HepG2 (cell line): Measurements from ENCODE around the gene FAM221A. TPM values are rescaled to one million over a fixed set of nuclear protein-coding genes. Genes with fewer than 3 reads are reported as not detected.
"Not testable (repeated sequence)": the region's sequence is repeated elsewhere in the genome, so short reads cannot be mapped to it uniquely, and the experiment has no call there.

ENCODE experiments used
- ATAC-seq: fragments of 200-7000 bp; cut with Tn5 transposase; 3 replicates; pipeline ENCODE4 v1.9.1; 2020; ENCODE audit warnings: mild to moderate bottlenecking, moderate library complexity
- BruUV-seq: library from RNA; stranded (reverse); fragments of 400-500 nt; replicated peaks from 2 replicates; lab custom pipeline; 2021; lab: Mats Ljungman, UMichigan
- CTCF ChIA-PET: fragments of 300-600 bp; formaldehyde crosslinking; extraction: SDS; loops from one replicate; lab custom pipeline; 2021; ENCODE audit warnings: low total read pairs, inconsistent platforms, low intra/inter-chr PET ratio; lab: Yijun Ruan, JAX
- POLR2A ChIA-PET: fragments of 350-600 bp; sonication (Branson Sonifier 250); formaldehyde crosslinking; loops from one replicate; lab custom pipeline; 2020; ENCODE audit warnings: antibody characterized with exemption, inconsistent platforms; lab: Yijun Ruan, JAX
- DNase-seq: peaks from one replicate; pipeline ENCODE4 v3.0.0-alpha.2; 2015; ENCODE audit warnings: low spot score
- FAIRE-seq: peaks from 3 replicates; lab custom pipeline; 2011; peaks lifted over from hg19 to GRCh38; lab: Jason Lieb, UNC
- H2AFZ ChIP-seq: one replicate; pipeline ENCODE4 v1.6.1; 2011; ENCODE audit warnings: low read length, inconsistent platforms
- H3K27ac ChIP-seq: fragments of 300-600 bp; 3 replicates; pipeline ENCODE4 v1.8.0; 2011; ENCODE audit warnings: mixed run types, mild to moderate bottlenecking, mixed read lengths, low read length, inconsistent platforms; ENCODE audit not compliant: insufficient read depth; ENCODE audit errors: extremely low read length
- H3K27me3 ChIP-seq, 2 experiments: fragments of 200-600 bp in 1 of 2; 2 replicates in 1 of 2; 3 replicates in 1 of 2; pipeline versions ENCODE4 v1.6.0 to v1.8.0; 2011; ENCODE audit warnings: low read length in 2 of 2, mild to moderate bottlenecking in 2 of 2, moderate library complexity in 2 of 2, inconsistent platforms in 1 of 2; ENCODE audit not compliant: insufficient read depth in 2 of 2, control insufficient read depth in 1 of 2
- H3K36me3 ChIP-seq, 2 experiments: fragments of 200-600 bp in 1 of 2; replicated peaks in 1 of 2; 2 replicates in 1 of 2; 3 replicates in 1 of 2; pipeline versions ENCODE4 v1.5.1 to v1.8.0; 2011; ENCODE audit warnings: low read length in 2 of 2, inconsistent platforms in 1 of 2; ENCODE audit not compliant: insufficient read depth in 2 of 2, control insufficient read depth in 1 of 2
- H3K4me1 ChIP-seq: 2 replicates; pipeline ENCODE4 v1.5.1; 2012; ENCODE audit warnings: low read length, inconsistent platforms; ENCODE audit not compliant: insufficient read depth
- H3K4me2 ChIP-seq: 2 replicates; pipeline ENCODE4 v1.6.0; 2011; ENCODE audit warnings: low read depth, low read length, inconsistent platforms
- H3K4me3 ChIP-seq, 3 experiments: fragments of 200-600 bp in 1 of 3; sonication (generic), shearing (Covaris generic) in 1 of 3; replicated peaks in 1 of 3; 2 replicates each; pipeline ENCODE4 v1.5.1; 2011 to 2016; ENCODE audit warnings: low read length in 3 of 3, inconsistent platforms in 2 of 3, low read depth in 2 of 3, mild to moderate bottlenecking in 2 of 3, control low read depth in 1 of 3, mixed read lengths in 1 of 3; ENCODE audit not compliant: insufficient read depth in 1 of 3
- H3K79me2 ChIP-seq: one replicate; pipeline ENCODE4 v1.6.1; 2011; ENCODE audit warnings: low read length, inconsistent platforms; ENCODE audit not compliant: insufficient read depth
- H3K9ac ChIP-seq: 2 replicates; pipeline ENCODE4 v1.6.0; 2011; ENCODE audit warnings: mild to moderate bottlenecking, low read depth, low read length, inconsistent platforms; ENCODE audit not compliant: insufficient read depth
- H3K9me3 ChIP-seq: 2 replicates; pipeline ENCODE4 v1.5.1; 2012; ENCODE audit warnings: mild to moderate bottlenecking, low read length
- H4K20me1 ChIP-seq: 2 replicates; pipeline ENCODE4 v1.6.0; 2011; ENCODE audit warnings: inconsistent platforms, mild to moderate bottlenecking, low read length, moderate library complexity; ENCODE audit not compliant: insufficient read depth
- ARNT2 ChIP-seq: sonication (generic); formaldehyde crosslinking; IDR thresholded peaks from 2 replicates; pipeline ENCODE4 v1.8.0; 2022; ENCODE audit warnings: mild to moderate bottlenecking, low read depth, missing genetic modification reagents, moderate library complexity
- ATM ChIP-seq: fragments of 450-650 bp; IDR thresholded peaks from 2 replicates; pipeline ENCODE4 v1.7.1; 2017; ENCODE audit warnings: mild to moderate bottlenecking, borderline replicate concordance
- CCDC6 ChIP-seq: sonication (generic); formaldehyde crosslinking; IDR thresholded peaks from 2 replicates; pipeline ENCODE4 v1.8.1; 2022; ENCODE audit warnings: mild to moderate bottlenecking, missing genetic modification reagents, moderate library complexity
- JDP2 ChIP-seq: sonication (generic); formaldehyde crosslinking; IDR thresholded peaks from 2 replicates; pipeline ENCODE4 v1.8.1; 2022; ENCODE audit warnings: missing genetic modification reagents, borderline replicate concordance
- NR2F1 ChIP-seq, 2 experiments: fragments of 450-650 bp in 1 of 2; formaldehyde crosslinking in 1 of 2; IDR thresholded peaks; 2 replicates each; pipeline versions ENCODE4 v1.5.0 to v1.6.1; 2016 to 2020; ENCODE audit warnings: mild to moderate bottlenecking in 1 of 2, missing compliant biosample characterization in 1 of 2, missing genetic modification reagents in 1 of 2, moderate library complexity in 1 of 2
- PHF21A ChIP-seq: sonication (generic); formaldehyde crosslinking; IDR thresholded peaks from 2 replicates; pipeline ENCODE4 v1.5.0; 2020; ENCODE audit warnings: mild to moderate bottlenecking, missing genetic modification reagents
- TEAD3 ChIP-seq: optimal IDR thresholded peaks from 2 replicates; pipeline ENCODE3; 2016; ENCODE audit warnings: borderline replicate concordance
- TOPORS ChIP-seq: sonication (generic); formaldehyde crosslinking; IDR thresholded peaks from 2 replicates; pipeline ENCODE4 v1.8.0; 2023; ENCODE audit warnings: mild to moderate bottlenecking, missing genetic modification reagents
- ZBTB37 ChIP-seq: sonication (generic); formaldehyde crosslinking; IDR thresholded peaks from 2 replicates; pipeline ENCODE4 v1.4.0; 2020; ENCODE audit warnings: mild to moderate bottlenecking, missing genetic modification reagents
- ZNF256 ChIP-seq: sonication (generic); formaldehyde crosslinking; conservative IDR thresholded peaks from 2 replicates; pipeline ENCODE4 v1.4.0; 2020; ENCODE audit warnings: missing genetic modification reagents
- ZNF710 ChIP-seq: sonication (generic); formaldehyde crosslinking; IDR thresholded peaks from 2 replicates; pipeline ENCODE4 v1.5.0; 2020; ENCODE audit warnings: mild to moderate bottlenecking, missing genetic modification reagents, borderline replicate concordance
- WGBS: methylation state at CpG from one replicate; pipeline ENCODE4 v1.1.6; 2017; ENCODE audit warnings: low lambda C conversion rate; 5-methylcytosine and 5-hydroxymethylcytosine counted together
- in situ Hi-C: cut with HindIII; loops from 2 replicates; pipeline ENCODE4 v1.10.0; 2017; ENCODE audit warnings: low pct_unique_long_range_greater_than_20kb; ENCODE audit not compliant: extremely low pct_ligation_motif_present
- intact Hi-C: fragments of 100-400 bp; cut with micrococcal nuclease; formaldehyde crosslinking; loops from one replicate; pipeline ENCODE4 v1.10.0; 2022; ENCODE audit not compliant: unreplicated experiment
- polyA plus RNA-seq, 8 experiments: library from polyadenylated mRNA; depleted of rRNA in 3 of 8; stranded (reverse) in 7 of 8; unstranded in 1 of 8; fragments of >200 nt; fragmentation: Illumina TruSeq in 4 of 8; extraction: Trizol in 4 of 8; gene quantifications; 2 replicates each; pipeline versions ENCODE4 v1.2.1 to v1.2.3, GENCODE V29; 2011 to 2016; ENCODE audit warnings: low read depth in 4 of 8, missing spikeins in 1 of 8, mixed read lengths in 1 of 8; ENCODE audit not compliant: insufficient read depth in 1 of 8
- total RNA-seq, 5 experiments: library from RNA; depleted of rRNA; stranded (reverse); fragments of >200 nt; fragmentation: Illumina TruSeq; extraction: Trizol; gene quantifications; 2 replicates each; pipeline ENCODE4 v1.2.3, GENCODE V29; 2016; ENCODE audit warnings: low read depth in 1 of 5
- TF ChIP-seq, protein P1 (sequence below): sonication (generic); formaldehyde crosslinking; IDR thresholded peaks from 2 replicates; pipeline ENCODE4 v1.5.0; 2020; ENCODE audit warnings: missing genetic modification reagents
- TF ChIP-seq, protein P2 (sequence below): sonication (generic); formaldehyde crosslinking; IDR thresholded peaks from 2 replicates; pipeline ENCODE4 v1.8.1; 2023; ENCODE audit warnings: mild to moderate bottlenecking, missing genetic modification reagents

The FAM221A gene
- total and polyA plus RNA-seq, 2 of the 13 experiments (the other 11 are each of a cell fraction or from before 2014, with no cell fraction given), result 0.08 TPM; not detected in 1

DNA sequence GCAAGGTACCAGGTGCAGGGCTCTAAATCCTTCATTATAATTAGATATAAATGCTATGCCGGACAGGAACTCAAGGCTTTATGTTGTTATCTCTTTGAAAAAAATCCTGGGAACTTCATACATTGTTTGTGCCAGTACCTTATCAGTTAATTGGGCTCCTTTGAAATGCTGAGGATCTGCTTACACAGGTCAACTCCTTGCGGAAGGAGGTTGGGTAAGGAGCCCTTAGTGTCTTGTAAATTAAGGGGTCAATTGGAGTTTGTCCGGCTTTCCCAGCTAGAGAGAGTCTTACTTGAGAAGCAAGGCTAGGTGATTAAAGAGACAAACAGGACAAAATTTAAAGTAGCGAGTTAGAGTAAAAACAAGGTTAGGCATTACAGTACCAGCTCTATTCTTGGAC, 44.1 kb downstream of the FAM221A start:
- DNase-seq, H3K36me3 ChIP-seq, H3K4me2 ChIP-seq, ATAC-seq, FAIRE-seq, POLR2A ChIA-PET, H3K4me3 ChIP-seq, CTCF ChIA-PET, H2AFZ ChIP-seq, BruUV-seq, H4K20me1 ChIP-seq, H3K27me3 ChIP-seq, intact Hi-C loops, H3K27ac ChIP-seq, H3K9me3 ChIP-seq, H3K4me1 ChIP-seq, H3K79me2 ChIP-seq, H3K9ac ChIP-seq: not testable (repeated sequence)
- in situ Hi-C loops, result loop anchor here (25.0 kb wide), 1 partner anchor 462 kb away; no protein-coding TSS in a partner anchor
- 45% methylated on average over 4 of the region's 4 CpGs for WGBS

- Histone ChIP-seq H3K36me3 (no peaks in the 10 kb centered on the region), H3K4me1 (no peaks in the 10 kb centered on the region), H2AFZ (no peak overlapping the region), H3K27ac (no peak overlapping the region), H3K27me3 (no peaks in the 10 kb centered on the region; a peak in 1 of 5 replicates), H3K9ac (no peak overlapping the region), H3K4me2 (no peak overlapping the region), H3K9me3 (peaks cover 11% of the 10 kb centered on the region), H3K4me3 (no peak overlapping the region), H4K20me1 (no peaks in the 10 kb centered on the region), H3K79me2 (no peaks in the 10 kb centered on the region)
- ChIA-PET CTCF (no interaction called here), POLR2A (no interaction called here)
- TF ChIP-seq ZNF710, result no peak
- TF ChIP-seq TOPORS (CRISPR knock-in tag), result no peak
- TF ChIP-seq, protein P1, sequence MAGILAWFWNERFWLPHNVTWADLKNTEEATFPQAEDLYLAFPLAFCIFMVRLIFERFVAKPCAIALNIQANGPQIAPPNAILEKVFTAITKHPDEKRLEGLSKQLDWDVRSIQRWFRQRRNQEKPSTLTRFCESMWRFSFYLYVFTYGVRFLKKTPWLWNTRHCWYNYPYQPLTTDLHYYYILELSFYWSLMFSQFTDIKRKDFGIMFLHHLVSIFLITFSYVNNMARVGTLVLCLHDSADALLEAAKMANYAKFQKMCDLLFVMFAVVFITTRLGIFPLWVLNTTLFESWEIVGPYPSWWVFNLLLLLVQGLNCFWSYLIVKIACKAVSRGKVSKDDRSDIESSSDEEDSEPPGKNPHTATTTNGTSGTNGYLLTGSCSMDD (CRISPR knock-in tag), result no peak
- TF ChIP-seq NR2F1 (CRISPR knock-in tag; IDR thresholded peaks at IDR 0.05), result no peak
- no peak for TF ChIP-seq ATM
- TF ChIP-seq, protein P2, sequence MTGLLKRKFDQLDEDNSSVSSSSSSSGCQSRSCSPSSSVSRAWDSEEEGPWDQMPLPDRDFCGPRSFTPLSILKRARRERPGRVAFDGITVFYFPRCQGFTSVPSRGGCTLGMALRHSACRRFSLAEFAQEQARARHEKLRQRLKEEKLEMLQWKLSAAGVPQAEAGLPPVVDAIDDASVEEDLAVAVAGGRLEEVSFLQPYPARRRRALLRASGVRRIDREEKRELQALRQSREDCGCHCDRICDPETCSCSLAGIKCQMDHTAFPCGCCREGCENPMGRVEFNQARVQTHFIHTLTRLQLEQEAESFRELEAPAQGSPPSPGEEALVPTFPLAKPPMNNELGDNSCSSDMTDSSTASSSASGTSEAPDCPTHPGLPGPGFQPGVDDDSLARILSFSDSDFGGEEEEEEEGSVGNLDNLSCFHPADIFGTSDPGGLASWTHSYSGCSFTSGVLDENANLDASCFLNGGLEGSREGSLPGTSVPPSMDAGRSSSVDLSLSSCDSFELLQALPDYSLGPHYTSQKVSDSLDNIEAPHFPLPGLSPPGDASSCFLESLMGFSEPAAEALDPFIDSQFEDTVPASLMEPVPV (CRISPR knock-in tag), result no peak
- no peak for TF ChIP-seq CCDC6 (CRISPR knock-in tag)
- no peak for TF ChIP-seq ZBTB37 (CRISPR knock-in tag)
- TF ChIP-seq TEAD3 (CRISPR knock-in tag), result no peak
- TF ChIP-seq ZNF256, result no peak
- no peak for TF ChIP-seq JDP2 (CRISPR knock-in tag)
- TF ChIP-seq PHF21A (CRISPR knock-in tag), result no peak
- TF ChIP-seq ARNT2, result no peak
- BruUV-seq, result no TSS peak
- intact Hi-C loops, result no loop called here
- in situ Hi-C loops, result no loop called here
- FAIRE-seq, result no peak
- ATAC-seq, result no peak
- DNase-seq, result no peak
Measured at GRCh38 chr7:23742051-23742450, 62.1 kb downstream of the FAM221A start.
